NT2/D1 (cell line): ENCODE results near the gene USP46.

ENCODE experiments used
- SUZ12 ChIP-seq: IDR thresholded peaks from 2 replicates; pipeline ENCODE4 v1.6.1; 2011; ENCODE audit not compliant: insufficient read length, insufficient read depth; ENCODE audit errors: extremely low read depth
- YY1 ChIP-seq: IDR thresholded peaks from 2 replicates; pipeline ENCODE4 v1.6.1; 2011; ENCODE audit not compliant: insufficient read length, insufficient read depth
- ZNF274 ChIP-seq: IDR thresholded peaks from 2 replicates; pipeline ENCODE4 v1.6.1; 2011; ENCODE audit warnings: mild to moderate bottlenecking, low read depth, low read length

GRCh38 chr4:52657292-52657617 is 1.8 kb downstream of the USP46 start:
- TF ChIP-seq YY1 (no peak), SUZ12 (no peak), ZNF274 (no peak)
